SKM-1 treated with dmso at 0.1 percent for 144 hours (cell line): ENCODE results near the gene MPHOSPH8.
"Not testable (repeated sequence)": the region's sequence is repeated elsewhere in the genome, so short reads cannot be mapped to it uniquely, and the experiment has no call there.

Experiments used
- DNase-seq: peaks from one replicate; lab custom pipeline; 2025; ENCODE audit not compliant: unreplicated experiment; lab: John Stamatoyannopoulos, UW

The MPHOSPH8 gene

DNA sequence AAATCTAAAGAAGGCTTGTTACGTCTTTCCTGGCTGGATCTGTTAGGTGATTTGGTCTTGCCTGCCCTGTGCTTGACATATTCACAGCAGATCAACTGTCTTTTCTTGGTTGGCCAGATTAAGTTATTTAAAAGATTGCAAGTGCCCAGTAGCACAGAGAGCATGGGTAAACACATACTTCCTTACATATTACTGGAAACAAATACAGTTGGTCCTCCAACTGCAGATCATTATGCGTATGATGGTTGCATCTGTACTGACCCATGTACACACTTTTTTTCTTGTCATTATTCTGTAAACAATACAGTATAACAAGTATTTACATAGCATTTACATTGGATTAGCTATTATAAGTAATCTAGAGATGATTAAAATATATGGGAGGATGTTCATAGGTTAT lies 9.2 kb upstream of the MPHOSPH8 start:
- no peak for DNase-seq

GRCh38 chr13:19632915-19633478 lies 462 bp upstream of the MPHOSPH8 start:
- peak; percentile 50 for DNase-seq

- no peak for DNase-seq
These were observed 839 bp downstream of the MPHOSPH8 start for GRCh38 chr13:19634256-19634740.

DNA sequence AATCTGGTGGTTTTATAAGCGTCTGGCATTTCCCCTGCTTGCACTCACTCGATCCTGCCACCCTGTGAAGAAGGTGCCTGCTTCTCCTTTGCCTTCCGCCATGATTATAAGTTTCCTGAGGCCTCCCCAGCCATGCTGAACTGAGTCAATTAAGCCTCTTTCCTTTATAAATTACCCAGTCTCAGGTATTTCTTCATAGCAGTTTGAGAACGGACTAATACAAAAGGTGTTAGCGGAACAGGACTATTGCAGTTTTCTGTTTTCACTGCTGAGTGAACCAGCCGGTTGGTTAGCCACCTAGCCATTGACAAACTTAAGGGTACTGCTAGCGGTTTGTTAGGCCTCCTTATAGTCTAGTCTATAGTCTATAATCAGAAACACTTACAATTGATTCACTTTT lies 2.5 kb downstream of the MPHOSPH8 start:
- not testable (repeated sequence) for DNase-seq

- DNase-seq, result no peak
These were observed 10.2 kb downstream of the MPHOSPH8 start for GRCh38 chr13:19643652-19644051.

- no peak for DNase-seq
These were observed 11.5 kb downstream of the MPHOSPH8 start for GRCh38 chr13:19645000-19645399.

DNA sequence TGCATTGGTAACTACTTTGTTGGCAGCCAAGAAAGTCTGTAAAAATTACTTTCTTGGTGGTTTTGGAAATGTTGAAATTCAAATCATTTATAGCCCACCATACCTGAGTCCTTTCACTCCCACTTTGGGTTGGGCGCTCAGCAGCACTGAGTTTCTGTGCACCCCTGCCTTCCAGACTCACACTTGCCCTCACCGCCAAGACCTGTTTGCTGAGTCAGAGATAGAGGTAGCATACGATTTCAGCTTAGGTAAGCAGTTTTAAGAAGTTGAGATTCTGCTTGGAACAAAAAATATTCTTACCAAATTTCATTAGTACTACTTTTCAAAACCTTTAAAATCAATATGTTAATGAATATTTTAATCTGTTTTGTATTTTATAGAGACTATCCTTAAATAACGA lies 12.6 kb downstream of the MPHOSPH8 start:
- no peak for DNase-seq

GRCh38 chr13:19650742-19651141 lies 17.3 kb downstream of the MPHOSPH8 start:
- no peak for DNase-seq

- DNase-seq, result no peak
These were observed 24.6 kb downstream of the MPHOSPH8 start for GRCh38 chr13:19657872-19658591.

- DNase-seq, result no peak
These were observed 25.4 kb downstream of the MPHOSPH8 start for GRCh38 chr13:19658831-19659230.

- no peak for DNase-seq
These were observed 27.7 kb downstream of the MPHOSPH8 start for GRCh38 chr13:19661126-19661525.

GRCh38 chr13:19661561-19661960 lies 28.1 kb downstream of the MPHOSPH8 start:
- no peak for DNase-seq

GRCh38 chr13:19663416-19663979 lies 30.0 kb downstream of the MPHOSPH8 start:
- DNase-seq, result no peak

- DNase-seq, result no peak
These were observed 31.2 kb downstream of the MPHOSPH8 start for GRCh38 chr13:19664481-19665230.

DNA sequence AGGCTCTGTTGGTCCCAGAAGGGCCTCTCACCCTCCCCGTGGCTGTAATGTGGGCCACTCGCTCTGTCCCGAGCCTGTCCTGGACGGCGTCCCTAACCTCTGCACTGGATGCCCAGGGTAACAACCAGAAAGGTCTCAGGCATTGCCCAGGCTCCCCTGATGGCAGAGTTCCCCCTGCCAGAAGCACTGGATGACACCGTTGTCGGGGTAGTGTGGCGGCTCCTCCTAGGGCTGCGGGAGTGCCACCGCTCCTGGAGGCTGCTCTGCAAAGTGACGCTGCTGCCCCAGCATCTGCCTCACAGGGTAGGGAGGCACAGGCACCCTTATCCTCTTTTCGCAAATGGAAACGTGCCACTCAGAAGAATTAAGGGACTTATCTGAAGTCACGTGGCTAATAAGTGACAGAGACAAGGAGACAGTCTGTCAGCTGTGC lies 32.0 kb downstream of the MPHOSPH8 start:
- DNase-seq, result no peak

- no peak for DNase-seq
These were observed 35.3 kb downstream of the MPHOSPH8 start for GRCh38 chr13:19668778-19669177.

GRCh38 chr13:19670147-19670546 lies 36.7 kb downstream of the MPHOSPH8 start:
- DNase-seq, result no peak

- no peak for DNase-seq
These were observed 39.5 kb downstream of the MPHOSPH8 start for GRCh38 chr13:19672990-19673389.

DNA sequence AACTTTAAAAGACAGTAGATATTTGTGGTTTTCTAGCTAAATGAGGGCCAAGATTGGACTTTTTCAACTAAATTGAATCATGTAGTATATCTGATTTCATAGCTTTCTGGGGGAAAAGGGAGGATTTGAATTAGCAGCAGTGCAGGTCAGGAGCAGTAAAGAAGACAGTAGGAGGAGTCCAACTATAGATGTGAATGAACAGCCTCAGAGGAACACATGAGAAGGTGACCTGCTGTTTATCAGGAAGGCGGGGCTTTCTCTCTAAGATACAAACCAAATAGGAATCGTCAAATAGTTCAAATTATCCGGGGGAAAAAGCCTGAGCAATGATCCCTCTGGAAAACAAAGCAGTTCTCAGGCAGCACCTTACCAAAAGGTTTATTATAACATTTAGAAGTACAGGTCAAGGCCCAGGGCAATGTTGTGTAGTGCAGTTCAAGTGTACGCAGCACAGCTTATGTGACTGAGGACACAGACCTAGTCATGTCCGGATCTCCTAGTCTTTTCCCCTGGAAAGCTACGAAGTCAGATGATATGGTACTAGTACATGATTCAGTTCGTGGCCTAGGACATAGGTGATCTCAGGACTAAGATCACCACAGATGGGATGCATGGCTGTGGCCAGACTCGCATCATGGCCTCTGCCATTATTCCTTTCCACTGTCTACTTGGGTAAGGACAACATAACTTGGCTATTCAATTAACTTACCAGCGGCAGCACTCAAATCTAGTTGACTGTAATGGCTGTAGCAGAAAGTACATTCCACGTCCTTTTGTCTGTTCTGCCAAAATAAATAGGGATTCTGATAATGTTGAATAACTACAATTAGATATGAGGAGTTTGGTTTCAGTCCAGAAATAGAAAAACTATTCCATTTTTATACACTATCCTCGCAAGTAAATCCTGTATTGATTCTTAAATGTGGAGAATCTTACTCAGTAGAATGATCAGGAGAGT lies 40.3 kb downstream of the MPHOSPH8 start:
- no peak for DNase-seq

GRCh38 chr13:19674898-19675297 lies 41.4 kb downstream of the MPHOSPH8 start:
- DNase-seq, result no peak

DNA sequence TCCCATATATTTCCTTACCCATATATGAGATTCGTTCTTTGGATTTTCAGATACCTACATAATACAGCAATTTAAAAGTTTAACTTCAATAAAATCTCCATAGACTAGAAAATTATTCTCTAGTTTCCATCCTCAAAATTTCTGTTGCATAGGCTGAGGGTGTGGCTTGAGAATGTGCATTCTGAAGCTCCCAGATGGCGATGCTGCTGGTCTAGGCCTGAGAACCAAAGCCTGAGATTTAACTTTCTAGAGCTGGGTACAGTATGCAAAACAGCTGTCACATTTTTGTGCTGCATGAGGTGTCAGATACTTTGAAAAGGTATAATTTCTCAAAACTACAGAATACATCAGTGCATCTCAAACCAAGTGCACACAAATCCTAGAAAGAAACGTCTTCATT lies 42.7 kb downstream of the MPHOSPH8 start:
- DNase-seq, result no peak
